Measurements from ENCODE around the gene TRMT2A.

Gene TRMT2A

DNA sequence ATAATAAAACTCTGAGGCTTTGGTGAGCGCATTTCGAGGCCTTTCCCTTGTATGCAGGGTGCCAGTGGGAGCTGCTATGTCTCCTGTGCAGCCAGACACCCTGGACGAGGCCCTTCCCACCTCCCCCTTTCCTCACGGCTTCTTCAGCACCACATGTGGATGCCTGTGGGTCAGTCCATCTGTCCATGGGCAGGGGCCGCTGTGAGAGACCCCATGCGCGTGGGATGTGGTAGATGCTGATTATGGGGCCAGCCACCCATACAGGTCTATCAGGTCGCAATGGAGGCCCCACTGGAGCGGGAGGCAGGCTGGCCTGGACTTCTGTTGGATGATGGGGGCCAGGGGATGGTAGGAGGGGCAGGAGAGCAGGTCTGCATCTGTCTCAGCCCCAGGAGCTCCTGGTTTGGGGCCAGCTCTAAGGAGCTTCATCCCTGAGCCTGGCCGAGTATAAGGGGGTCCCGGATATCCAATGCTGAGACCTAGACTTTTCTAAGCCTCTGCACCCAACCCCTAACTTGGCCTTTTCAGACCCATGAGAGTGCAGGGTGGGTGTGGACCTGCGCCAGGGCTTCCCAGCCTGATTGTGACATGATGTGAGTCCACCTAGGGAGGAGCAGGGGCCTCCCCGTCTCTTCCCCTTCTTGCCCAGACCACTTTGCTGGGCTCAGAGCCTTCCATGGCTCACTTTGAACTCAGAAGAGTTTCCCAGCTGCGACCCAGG, 51.0 kb downstream of the TRMT2A start:
- no peak for DNase-seq

DNA sequence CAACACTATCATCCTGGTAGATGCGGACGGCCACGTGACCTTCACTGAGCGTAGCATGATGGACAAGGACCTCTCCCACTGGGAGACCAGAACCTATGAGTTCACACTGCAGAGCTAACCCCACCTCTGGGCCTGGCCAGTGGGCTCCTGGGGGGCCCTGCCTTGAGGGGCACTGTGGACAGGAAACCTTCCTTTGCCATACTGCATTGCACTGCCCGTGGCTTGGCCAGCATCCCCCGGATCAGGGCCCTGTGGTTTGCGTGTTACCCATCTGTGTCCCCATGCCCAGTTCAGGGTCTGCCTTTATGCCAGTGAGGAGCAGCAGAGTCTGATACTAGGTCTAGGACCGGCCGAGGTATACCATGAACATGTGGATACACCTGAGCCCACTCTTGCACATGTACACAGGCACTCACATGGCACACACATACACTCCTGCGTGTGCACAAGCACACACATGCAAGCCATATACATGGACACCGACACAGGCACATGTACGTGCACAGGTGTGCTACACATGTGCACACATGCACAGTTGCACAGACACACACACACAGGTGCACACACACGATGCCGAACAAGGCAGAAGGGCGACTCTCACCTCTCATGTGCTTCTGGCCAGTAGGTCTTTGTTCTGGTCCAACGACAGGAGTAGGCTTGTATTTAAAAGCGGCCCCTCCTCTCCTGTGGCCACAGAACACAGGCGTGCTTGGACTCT, 52.3 kb downstream of the TRMT2A start:
- DNase-seq: no peak

DNA sequence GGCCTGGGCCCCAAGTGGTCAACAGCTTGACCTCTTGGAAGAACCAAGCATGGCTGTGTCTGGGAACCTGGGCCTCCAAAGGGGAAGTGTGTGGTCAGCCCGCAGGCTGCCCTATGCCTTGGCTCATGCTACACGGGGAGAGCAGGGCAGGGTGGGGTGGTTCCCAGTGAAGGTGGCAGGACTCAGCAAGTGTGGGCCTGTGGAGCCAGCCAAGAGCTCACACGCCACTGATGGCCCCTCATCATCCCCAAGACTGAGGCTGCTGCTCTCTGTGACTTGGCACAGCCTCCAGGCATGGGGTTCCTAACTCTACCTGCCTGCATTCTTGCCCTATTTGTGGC, 52.9 kb downstream of the TRMT2A start:
- no peak for DNase-seq

DNA sequence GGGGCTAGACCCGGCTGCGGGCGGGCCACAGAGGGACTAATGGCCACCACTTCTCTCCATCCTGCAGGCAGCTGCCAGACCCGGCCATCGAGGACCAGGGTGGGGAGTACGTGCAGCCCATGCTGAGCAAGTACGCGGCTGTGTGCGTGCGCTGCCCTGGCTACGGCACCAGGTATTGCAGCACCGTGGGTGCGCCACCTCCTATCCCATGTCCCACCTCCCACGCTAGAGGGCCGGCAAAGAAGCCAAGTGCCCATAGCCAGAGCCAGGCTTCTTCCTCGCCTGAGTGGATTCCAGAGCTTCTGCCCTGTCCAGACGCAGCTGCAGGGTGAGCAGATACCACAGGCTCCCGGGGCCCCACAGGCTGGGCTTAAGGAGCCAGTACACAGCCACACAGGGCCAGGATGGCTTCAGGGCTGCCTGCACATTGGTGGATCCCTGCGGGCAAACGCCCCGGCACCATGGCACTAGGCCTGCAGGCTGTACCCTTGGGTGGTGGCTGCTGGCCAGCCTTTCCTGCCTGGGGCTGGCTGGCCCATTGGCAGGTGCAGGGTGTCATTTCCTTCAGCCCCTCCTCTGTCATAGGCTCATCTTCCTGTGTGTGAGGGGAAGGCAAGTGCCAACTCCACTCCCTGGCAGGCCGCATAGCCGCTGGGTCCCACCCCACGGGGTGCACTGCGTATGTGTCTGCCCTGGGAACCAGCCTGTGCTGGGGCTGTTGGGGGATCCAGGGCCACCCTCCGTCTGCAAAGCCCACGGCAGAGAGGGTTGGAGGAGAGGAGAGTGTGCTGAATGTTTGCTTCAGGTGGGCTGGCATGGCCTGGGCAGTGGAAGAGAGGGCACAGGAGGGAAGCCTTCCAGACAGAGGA, 53.5 kb downstream of the TRMT2A start:
- DNase-seq: no peak

DNA sequence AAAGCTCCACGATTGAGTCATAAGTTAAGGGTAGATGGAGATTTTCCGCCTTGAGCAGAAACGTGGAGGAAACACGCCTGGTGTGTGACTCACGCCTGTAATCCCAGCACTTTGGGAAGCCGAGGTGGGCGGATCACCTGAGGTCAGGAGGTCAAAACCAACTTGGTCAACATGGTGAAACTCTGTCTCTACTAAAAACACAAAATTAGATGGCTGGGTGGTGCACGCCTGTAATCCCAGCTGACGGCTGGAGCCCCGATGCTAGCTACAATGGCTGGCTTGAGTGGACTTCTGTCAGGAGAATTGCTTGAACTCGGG, 54.3 kb downstream of the TRMT2A start:
- no peak for DNase-seq

DNA sequence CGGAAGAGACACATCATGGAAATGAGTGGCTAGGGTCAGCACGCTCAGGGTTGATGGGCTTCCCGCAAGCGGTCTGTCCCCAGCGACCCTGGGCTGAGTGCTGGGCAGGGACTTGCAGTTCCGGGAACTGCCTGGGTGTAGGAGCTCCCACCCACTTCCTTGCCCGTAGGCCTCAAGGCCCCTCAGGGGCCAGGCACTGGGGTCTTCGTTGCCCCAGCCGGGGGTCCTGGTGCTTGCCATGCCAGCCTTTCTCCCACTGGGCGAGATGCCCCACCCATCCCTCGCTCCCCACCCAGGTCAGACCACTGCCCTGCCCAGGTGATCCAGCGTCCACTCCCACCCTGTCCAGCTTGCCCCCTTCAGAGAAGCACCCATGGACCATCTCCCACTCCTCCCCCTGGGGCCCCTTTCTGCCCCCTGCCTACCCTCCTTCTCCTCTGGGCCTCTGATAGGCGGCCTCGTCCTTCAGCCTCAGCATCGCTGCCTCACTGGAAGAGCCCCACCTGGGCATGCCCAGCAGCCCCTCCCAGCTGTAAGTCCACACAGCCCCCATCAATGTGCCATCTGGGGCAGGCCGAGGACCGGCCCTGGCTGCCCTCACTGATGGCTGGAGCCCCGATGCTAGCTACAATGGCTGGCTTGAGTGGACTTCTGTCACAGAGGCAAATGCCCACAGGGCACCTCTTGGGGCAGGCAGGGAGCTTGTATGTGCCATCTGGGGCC, 54.8 kb downstream of the TRMT2A start:
- DNase-seq: no peak

Data from nucleus accumbens (tissue), 56 donors.